WTC11 (cell line): ENCODE results near the gene GOLGA7B. TPM values are rescaled to one million over a fixed set of nuclear protein-coding genes. Genes with fewer than 3 reads are reported as not detected.

Source experiments
- ATAC-seq: fragments of 200-7000 bp; cut with Tn5 transposase; 2 replicates; pipeline ENCODE4 v1.10.0; 2021; ENCODE audit warnings: mild to moderate bottlenecking, moderate library complexity
- CTCF ChIA-PET: fragments of 300-600 bp; sonication (Branson Sonifier 250); formaldehyde crosslinking; loops from one replicate; lab custom pipeline; 2021; ENCODE audit warnings: antibody characterized with exemption; lab: Charles Lee
- POLR2A ChIA-PET: fragments of 350-600 bp; sonication (Branson Sonifier 250); formaldehyde crosslinking; loops from one replicate; lab custom pipeline; 2021; ENCODE audit warnings: antibody characterized with exemption; lab: Charles Lee
- DNase-seq: peaks from one replicate; pipeline ENCODE4 v3.0.0; 2021; ENCODE audit warnings: low spot score
- H3K27ac Mint-ChIP-seq: 2 replicates; pipeline ENCODE4 v1.8.0; 2021; ENCODE audit warnings: mixed read lengths
- H3K27me3 Mint-ChIP-seq: 2 replicates; pipeline ENCODE4 v1.8.0; 2021; ENCODE audit warnings: low read depth, mild to moderate bottlenecking, moderate library complexity, mixed read lengths
- H3K36me3 Mint-ChIP-seq: 2 replicates; pipeline ENCODE4 v1.8.0; 2021; ENCODE audit warnings: mixed read lengths
- H3K4me1 Mint-ChIP-seq: 2 replicates; pipeline ENCODE4 v1.8.0; 2022; ENCODE audit warnings: mixed read lengths
- H3K4me3 Mint-ChIP-seq: 2 replicates; pipeline ENCODE4 v1.8.0; 2021; ENCODE audit warnings: mild to moderate bottlenecking, moderate library complexity, mixed read lengths
- H3K9me3 Mint-ChIP-seq: 2 replicates; pipeline ENCODE4 v1.8.0; 2021; ENCODE audit warnings: mixed read lengths
- IRF2 ChIP-seq: sonication (generic); formaldehyde crosslinking; IDR thresholded peaks from 2 replicates; pipeline ENCODE4 v1.8.0; 2022; ENCODE audit warnings: low read depth, missing genetic modification reagents, borderline replicate concordance
- MXD4 ChIP-seq: fragments of 250-450 bp; sonication (Bioruptor Pico); IDR thresholded peaks from 2 replicates; pipeline ENCODE4 v1.8.0; 2021; ENCODE audit warnings: mild to moderate bottlenecking, moderate library complexity, borderline replicate concordance
- NFATC4 ChIP-seq: fragments of 250-450 bp; sonication (Bioruptor Pico); IDR thresholded peaks from 2 replicates; pipeline ENCODE4 v1.9.0; 2021; ENCODE audit warnings: mild to moderate bottlenecking
- NR3C1 ChIP-seq: sonication (generic); formaldehyde crosslinking; conservative IDR thresholded peaks from 2 replicates; pipeline ENCODE4 v1.8.1; 2023; ENCODE audit warnings: low read depth, mild to moderate bottlenecking, missing genetic modification reagents
- OVOL2 ChIP-seq: fragments of 250-450 bp; sonication (Bioruptor Pico); IDR thresholded peaks from 2 replicates; pipeline ENCODE4 v1.9.0; 2021; ENCODE audit warnings: mild to moderate bottlenecking, borderline replicate concordance
- RELA ChIP-seq: sonication (generic); formaldehyde crosslinking; IDR thresholded peaks from 2 replicates; pipeline ENCODE4 v1.8.1; 2022; ENCODE audit warnings: missing genetic modification reagents, mild to moderate bottlenecking, borderline replicate concordance
- SMAD4 ChIP-seq: sonication (generic); formaldehyde crosslinking; IDR thresholded peaks from 2 replicates; pipeline ENCODE4 v1.8.0; 2022; ENCODE audit warnings: mild to moderate bottlenecking, missing genetic modification reagents
- SP1 ChIP-seq: sonication (generic); formaldehyde crosslinking; conservative IDR thresholded peaks from 2 replicates; pipeline ENCODE4 v1.8.1; 2022; ENCODE audit warnings: missing genetic modification reagents
- TP53 ChIP-seq: sonication (generic); formaldehyde crosslinking; IDR thresholded peaks from 2 replicates; pipeline ENCODE4 v1.8.1; 2023; ENCODE audit warnings: mild to moderate bottlenecking, missing genetic modification reagents
- ZNF416 ChIP-seq: fragments of 250-450 bp; sonication (Bioruptor Pico); IDR thresholded peaks from 2 replicates; pipeline ENCODE4 v1.9.0; 2021; ENCODE audit warnings: mild to moderate bottlenecking, inconsistent platforms
- total RNA-seq: library from RNA; stranded (reverse); gene quantifications from 3 replicates; pipeline ENCODE4 v1.2.3, GENCODE V29; 2021
- TF ChIP-seq, protein P1 (sequence below): sonication (generic); formaldehyde crosslinking; IDR thresholded peaks from 2 replicates; pipeline ENCODE4 v1.8.0; 2022; ENCODE audit warnings: missing genetic modification reagents
- TF ChIP-seq, protein P2 (sequence below): sonication (generic); formaldehyde crosslinking; IDR thresholded peaks from 2 replicates; pipeline ENCODE4 v1.8.0; 2023; ENCODE audit warnings: mild to moderate bottlenecking, missing genetic modification reagents
- TF ChIP-seq, protein P3 (sequence below): fragments of 250-450 bp; sonication (Bioruptor Pico); IDR thresholded peaks from 2 replicates; pipeline ENCODE4 v1.9.0; 2021; ENCODE audit warnings: mild to moderate bottlenecking
- TF ChIP-seq, protein P4 (sequence below): fragments of 250-450 bp; sonication (Bioruptor Pico); conservative IDR thresholded peaks from 2 replicates; pipeline ENCODE4 v1.9.0; 2021; ENCODE audit warnings: mild to moderate bottlenecking
- TF ChIP-seq, protein P5 (sequence below): fragments of 250-450 bp; sonication (Bioruptor Pico); IDR thresholded peaks from 2 replicates; pipeline ENCODE4 v1.9.0; 2021; ENCODE audit warnings: moderate library complexity, mild to moderate bottlenecking, inconsistent platforms, borderline replicate concordance

The GOLGA7B gene
- total RNA-seq, 1 experiment from 2014 or later, result 0.24 TPM

DNA sequence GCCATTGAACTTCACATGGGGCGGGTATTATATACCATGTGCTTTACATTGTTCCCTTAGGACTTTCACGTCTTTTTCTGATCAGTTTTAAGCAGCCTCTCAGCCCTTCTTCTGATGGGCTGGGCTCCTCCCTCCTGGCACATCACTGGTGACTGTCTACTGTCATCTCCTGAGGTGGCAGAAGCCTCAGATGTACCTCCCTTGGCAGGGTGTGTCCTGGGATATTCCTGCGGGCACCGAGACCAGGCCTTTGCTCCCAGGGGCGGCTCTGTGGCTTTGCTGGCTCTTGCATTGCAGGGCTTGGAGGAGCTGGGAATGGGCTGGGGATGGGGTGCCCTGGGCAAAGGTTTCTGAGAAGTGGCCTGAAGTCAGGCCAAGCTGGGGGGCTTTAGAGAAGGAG is 34.6 kb upstream of the GOLGA7B start:
- Mint-ChIP-seq H3K27ac (no peak overlapping the region), H3K4me3 (no peak overlapping the region), H3K9me3 (no peaks in the 10 kb centered on the region), H3K27me3 (no peaks in the 10 kb centered on the region; the same call in 1 of the 2 replicates), H3K4me1 (peaks cover 4% of the 10 kb centered on the region; the same call in 1 of the 2 replicates), H3K36me3 (no peaks in the 10 kb centered on the region)
- TF ChIP-seq SMAD4 (CRISPR knock-in tag) (no peak), NFATC4 (CRISPR knock-in tag) (no peak), IRF2 (CRISPR knock-in tag) (no peak), TP53 (CRISPR knock-in tag) (no peak), NR3C1 (CRISPR knock-in tag) (no peak), MXD4 (CRISPR knock-in tag) (no peak), RELA (CRISPR knock-in tag) (no peak), SP1 (CRISPR knock-in tag) (no peak)
- TF ChIP-seq, protein P1, sequence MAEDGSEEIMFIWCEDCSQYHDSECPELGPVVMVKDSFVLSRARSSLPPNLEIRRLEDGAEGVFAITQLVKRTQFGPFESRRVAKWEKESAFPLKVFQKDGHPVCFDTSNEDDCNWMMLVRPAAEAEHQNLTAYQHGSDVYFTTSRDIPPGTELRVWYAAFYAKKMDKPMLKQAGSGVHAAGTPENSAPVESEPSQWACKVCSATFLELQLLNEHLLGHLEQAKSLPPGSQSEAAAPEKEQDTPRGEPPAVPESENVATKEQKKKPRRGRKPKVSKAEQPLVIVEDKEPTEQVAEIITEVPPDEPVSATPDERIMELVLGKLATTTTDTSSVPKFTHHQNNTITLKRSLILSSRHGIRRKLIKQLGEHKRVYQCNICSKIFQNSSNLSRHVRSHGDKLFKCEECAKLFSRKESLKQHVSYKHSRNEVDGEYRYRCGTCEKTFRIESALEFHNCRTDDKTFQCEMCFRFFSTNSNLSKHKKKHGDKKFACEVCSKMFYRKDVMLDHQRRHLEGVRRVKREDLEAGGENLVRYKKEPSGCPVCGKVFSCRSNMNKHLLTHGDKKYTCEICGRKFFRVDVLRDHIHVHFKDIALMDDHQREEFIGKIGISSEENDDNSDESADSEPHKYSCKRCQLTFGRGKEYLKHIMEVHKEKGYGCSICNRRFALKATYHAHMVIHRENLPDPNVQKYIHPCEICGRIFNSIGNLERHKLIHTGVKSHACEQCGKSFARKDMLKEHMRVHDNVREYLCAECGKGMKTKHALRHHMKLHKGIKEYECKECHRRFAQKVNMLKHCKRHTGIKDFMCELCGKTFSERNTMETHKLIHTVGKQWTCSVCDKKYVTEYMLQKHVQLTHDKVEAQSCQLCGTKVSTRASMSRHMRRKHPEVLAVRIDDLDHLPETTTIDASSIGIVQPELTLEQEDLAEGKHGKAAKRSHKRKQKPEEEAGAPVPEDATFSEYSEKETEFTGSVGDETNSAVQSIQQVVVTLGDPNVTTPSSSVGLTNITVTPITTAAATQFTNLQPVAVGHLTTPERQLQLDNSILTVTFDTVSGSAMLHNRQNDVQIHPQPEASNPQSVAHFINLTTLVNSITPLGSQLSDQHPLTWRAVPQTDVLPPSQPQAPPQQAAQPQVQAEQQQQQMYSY, result no peak
- TF ChIP-seq, protein P2, sequence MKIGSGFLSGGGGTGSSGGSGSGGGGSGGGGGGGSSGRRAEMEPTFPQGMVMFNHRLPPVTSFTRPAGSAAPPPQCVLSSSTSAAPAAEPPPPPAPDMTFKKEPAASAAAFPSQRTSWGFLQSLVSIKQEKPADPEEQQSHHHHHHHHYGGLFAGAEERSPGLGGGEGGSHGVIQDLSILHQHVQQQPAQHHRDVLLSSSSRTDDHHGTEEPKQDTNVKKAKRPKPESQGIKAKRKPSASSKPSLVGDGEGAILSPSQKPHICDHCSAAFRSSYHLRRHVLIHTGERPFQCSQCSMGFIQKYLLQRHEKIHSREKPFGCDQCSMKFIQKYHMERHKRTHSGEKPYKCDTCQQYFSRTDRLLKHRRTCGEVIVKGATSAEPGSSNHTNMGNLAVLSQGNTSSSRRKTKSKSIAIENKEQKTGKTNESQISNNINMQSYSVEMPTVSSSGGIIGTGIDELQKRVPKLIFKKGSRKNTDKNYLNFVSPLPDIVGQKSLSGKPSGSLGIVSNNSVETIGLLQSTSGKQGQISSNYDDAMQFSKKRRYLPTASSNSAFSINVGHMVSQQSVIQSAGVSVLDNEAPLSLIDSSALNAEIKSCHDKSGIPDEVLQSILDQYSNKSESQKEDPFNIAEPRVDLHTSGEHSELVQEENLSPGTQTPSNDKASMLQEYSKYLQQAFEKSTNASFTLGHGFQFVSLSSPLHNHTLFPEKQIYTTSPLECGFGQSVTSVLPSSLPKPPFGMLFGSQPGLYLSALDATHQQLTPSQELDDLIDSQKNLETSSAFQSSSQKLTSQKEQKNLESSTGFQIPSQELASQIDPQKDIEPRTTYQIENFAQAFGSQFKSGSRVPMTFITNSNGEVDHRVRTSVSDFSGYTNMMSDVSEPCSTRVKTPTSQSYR (CRISPR knock-in tag), result no peak
- TF ChIP-seq, protein P3, sequence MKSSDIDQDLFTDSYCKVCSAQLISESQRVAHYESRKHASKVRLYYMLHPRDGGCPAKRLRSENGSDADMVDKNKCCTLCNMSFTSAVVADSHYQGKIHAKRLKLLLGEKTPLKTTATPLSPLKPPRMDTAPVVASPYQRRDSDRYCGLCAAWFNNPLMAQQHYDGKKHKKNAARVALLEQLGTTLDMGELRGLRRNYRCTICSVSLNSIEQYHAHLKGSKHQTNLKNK (CRISPR knock-in tag), result no peak
- TF ChIP-seq, protein P4, sequence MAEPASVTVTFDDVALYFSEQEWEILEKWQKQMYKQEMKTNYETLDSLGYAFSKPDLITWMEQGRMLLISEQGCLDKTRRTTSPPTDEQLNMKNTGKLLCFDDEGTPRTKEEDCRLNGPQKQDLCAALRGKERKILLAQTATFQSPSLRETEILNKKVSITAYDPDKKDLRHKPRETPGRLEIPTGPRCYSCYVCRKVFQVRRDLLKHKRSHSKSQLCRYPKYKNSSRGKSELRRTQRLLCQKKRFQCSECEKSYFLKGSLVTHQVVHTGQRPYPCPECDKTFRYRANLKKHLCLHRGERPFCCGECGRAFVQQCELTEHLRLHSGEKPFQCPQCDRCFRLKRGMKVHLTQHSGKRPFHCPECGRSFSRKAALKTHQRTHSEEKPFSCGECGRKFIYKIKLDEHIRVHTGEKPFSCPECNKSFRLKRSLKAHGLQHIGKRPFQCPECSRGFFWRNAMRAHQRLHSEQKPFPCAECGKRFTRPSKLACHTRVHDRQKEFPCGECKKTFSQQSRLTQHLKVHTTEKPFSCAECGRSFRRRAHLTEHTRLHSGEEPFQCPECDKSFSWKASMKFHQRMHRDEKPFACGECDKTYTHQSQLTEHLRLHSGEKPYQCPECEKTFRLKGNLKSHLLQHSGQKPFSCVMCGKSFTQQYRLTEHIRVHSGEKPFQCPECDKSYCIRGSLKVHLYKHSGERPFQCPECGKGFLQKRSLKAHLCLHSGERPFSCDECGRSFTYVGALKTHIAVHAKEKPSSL (CRISPR knock-in tag), result no peak
- ATAC-seq (no peak), DNase-seq (no peak)
- ChIA-PET POLR2A (interaction anchor here (0.6 kb wide), 1 partner anchor 163 kb away, joined by 3 read pairs; no protein-coding TSS in a partner anchor), CTCF (interaction anchor here (0.7 kb wide), 1 partner anchor 140 kb away, joined by 3 read pairs; no protein-coding TSS in a partner anchor)

DNA sequence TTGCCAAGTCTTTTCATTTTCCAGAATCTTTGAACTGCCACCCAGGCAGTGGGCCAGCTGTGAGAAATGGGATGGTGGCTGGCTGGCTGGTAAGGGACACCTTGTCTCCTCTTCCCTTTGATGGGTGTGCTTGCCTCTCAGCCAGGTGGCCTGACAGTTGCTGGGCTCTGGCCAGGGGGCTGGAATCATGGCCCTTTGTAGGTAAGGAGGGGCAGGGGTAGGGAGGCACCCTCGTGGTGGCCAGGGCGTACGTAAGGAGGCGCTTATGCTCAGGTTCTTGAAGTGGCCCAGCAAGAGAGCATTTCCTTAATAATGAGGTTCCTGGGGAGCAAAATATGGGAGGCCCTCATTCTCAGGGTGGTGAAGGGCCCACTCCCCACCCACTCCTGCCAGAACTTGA is 33.0 kb upstream of the GOLGA7B start:
- Mint-ChIP-seq H3K27ac (no peak overlapping the region), H3K27me3 (no peaks in the 10 kb centered on the region; the same call in 1 of the 2 replicates), H3K4me1 (peaks cover 8% of the 10 kb centered on the region), H3K36me3 (no peaks in the 10 kb centered on the region), H3K4me3 (no peak overlapping the region), H3K9me3 (no peaks in the 10 kb centered on the region)
- ATAC-seq (no peak), DNase-seq (no peak)
- TF ChIP-seq, protein P5, sequence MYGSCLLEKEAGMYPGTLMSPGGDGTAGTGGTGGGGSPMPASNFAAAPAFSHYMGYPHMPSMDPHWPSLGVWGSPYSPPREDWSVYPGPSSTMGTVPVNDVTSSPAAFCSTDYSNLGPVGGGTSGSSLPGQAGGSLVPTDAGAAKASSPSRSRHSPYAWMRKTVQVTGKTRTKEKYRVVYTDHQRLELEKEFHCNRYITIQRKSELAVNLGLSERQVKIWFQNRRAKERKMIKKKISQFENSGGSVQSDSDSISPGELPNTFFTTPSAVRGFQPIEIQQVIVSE, result no peak
- TF ChIP-seq NR3C1 (CRISPR knock-in tag), result no peak
- TF ChIP-seq OVOL2, result no peak
- TF ChIP-seq ZNF416, result no peak
- POLR2A ChIA-PET, result interaction anchor here (0.6 kb wide), 1 partner anchor 580 kb away, joined by 6 read pairs; no protein-coding TSS in a partner anchor
- CTCF ChIA-PET, result interaction anchor here (1.3 kb wide), 1 partner anchor 25 kb away, joined by 4 read pairs; no protein-coding TSS in a partner anchor
